NCI-H2029 treated with DMSO at 0.1 percent for 48 hours (cell line): Measurements from ENCODE around the gene DMXL1.
"Not testable (repeated sequence)": the region's sequence is repeated elsewhere in the genome, so short reads cannot be mapped to it uniquely, and the experiment has no call there.

ENCODE experiments used
- DNase-seq: peaks from one replicate; lab custom pipeline; 2025; lab: John Stamatoyannopoulos, UW

The DMXL1 gene

DNA sequence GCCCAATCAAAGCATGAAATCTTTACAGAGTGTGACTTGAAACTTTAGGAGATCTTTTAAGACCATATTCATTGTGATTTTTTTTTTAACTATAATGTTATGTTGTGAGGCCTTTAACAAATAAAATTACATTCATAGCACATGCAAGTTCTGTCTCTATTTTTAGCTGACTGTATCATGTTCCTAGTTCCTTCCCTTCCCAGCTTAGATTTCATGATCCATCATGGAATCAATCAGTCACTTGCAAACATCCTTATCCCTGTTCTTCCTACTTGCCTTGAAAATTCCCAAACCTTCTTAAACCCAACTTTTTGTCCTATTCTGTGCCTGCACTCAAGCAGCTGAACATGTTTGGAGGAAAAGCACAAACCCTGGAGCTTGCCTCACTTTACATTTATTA, 141.8 kb downstream of the DMXL1 start:
- no peak for DNase-seq

DNA sequence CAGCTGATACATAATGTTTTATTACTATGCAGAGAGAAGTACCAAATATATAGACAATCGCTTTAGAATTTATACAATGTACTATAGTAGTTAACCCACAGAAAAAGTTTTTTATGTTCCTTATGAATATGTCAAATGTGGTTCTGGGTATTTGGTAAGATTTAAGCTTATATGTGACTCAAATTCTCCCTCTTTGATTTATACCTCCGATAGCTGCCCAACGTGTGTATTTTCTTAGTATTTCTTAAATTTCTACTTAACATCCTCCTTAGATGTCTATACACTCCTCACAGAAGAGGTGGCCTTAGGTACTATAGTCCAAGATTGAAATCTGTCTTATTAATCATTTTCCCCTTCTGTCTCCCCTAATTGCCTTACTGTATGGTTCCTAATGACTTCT, 146.3 kb downstream of the DMXL1 start:
- no peak for DNase-seq

DNA sequence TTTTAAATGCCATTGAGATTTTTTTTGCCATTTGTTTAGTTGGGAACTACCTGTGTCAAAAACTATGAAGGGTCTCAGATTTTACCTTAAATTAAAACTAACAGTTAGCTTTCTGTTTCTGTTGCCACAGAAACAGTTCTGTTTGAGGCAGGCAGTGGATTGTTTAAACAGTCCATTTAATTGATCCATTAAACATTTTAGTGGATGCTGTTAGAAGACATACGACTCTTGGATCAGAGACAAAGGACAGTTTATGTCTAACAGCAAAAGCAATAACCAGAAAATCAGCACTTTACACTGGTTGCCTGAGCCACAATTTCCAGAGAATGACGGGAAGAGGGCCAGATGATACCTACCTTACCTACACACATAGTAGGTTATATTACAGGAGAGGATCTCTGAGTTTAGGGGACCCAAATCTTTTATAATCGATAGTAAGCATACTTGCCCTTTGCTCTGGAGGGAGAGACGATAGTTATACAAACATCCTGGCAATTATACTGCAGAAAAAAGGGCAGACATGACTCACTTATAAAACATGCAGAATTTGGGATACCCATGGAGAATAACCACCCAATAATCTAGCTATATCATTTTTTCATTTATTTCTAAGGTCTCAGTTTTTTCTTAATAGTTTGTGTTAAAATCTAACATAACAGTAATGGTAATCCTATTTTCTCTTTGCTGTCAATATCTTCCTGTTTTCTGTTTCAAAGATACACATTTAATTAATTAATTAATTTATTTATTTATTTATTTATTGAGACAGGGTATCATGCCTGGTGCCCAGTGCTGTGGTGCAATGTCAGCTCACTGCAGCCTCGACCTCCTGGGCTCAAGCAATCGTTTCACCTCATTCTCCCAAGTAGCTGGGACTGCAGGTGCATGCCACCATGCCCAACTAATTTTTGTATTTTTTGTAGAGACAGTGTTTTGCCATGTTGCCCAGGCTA, 148.2 kb downstream of the DMXL1 start:
- no peak for DNase-seq

DNA sequence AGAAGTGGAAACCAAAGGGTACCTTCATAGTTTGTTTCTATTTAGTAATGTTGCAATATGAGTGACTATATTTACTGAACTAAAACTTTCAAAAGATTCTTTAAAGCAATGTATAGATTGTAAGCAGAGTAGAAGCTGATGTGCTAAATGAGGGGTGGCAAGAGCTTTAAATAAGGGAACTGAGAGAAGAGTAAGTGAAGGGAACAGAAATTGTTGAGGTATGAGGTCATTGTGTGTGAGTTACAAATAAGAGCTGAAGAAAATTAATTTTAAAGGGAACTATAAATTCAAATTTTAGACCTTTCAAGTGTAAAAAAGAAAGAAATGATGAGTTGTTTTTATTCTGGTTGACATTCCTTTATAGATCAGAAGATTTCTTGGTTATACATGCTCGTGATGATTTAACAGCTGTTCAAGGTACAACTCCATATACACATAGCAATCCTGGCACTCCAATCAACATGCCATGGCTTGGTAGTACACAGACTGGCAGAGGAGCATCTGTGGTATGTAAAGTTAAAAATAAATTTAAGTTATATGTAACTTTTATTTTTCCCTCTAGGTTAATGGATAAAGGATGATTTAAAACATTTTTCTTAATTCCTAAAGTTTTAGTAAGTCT, 149.8 kb downstream of the DMXL1 start:
- DNase-seq, result no peak

- no peak for DNase-seq
These were observed 150.4 kb downstream of the DMXL1 start for GRCh38 chr5:119221330-119221729.

GRCh38 chr5:119229950-119230349, 159.1 kb downstream of the DMXL1 start:
- no peak for DNase-seq

- DNase-seq, result no peak
These were observed 167.6 kb downstream of the DMXL1 start for GRCh38 chr5:119238265-119239118.

- no peak for DNase-seq
These were observed 168.2 kb downstream of the DMXL1 start for GRCh38 chr5:119239119-119239417.

DNA sequence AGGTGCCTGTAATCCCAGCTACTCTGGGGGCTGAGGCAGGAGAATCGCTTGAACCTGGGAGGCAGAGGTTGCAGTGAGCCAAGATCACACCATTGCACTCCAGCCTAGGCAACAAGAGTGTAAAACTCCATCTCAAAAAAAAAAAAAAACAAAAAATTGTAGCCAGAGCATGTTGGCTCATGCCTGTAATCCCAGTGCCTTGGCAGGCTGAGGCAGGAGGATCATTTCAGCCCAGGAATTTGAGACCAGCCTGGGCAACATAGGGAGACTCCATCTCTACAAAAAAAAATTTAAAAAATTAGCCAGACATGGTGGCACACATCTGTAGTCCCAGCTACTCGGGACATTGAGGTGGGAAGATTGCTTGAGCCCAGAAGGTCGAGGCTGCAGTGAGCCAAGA, 168.9 kb downstream of the DMXL1 start:
- not testable (repeated sequence) for DNase-seq

GRCh38 chr5:119243888-119244287, 173.0 kb downstream of the DMXL1 start:
- no peak for DNase-seq

DNA sequence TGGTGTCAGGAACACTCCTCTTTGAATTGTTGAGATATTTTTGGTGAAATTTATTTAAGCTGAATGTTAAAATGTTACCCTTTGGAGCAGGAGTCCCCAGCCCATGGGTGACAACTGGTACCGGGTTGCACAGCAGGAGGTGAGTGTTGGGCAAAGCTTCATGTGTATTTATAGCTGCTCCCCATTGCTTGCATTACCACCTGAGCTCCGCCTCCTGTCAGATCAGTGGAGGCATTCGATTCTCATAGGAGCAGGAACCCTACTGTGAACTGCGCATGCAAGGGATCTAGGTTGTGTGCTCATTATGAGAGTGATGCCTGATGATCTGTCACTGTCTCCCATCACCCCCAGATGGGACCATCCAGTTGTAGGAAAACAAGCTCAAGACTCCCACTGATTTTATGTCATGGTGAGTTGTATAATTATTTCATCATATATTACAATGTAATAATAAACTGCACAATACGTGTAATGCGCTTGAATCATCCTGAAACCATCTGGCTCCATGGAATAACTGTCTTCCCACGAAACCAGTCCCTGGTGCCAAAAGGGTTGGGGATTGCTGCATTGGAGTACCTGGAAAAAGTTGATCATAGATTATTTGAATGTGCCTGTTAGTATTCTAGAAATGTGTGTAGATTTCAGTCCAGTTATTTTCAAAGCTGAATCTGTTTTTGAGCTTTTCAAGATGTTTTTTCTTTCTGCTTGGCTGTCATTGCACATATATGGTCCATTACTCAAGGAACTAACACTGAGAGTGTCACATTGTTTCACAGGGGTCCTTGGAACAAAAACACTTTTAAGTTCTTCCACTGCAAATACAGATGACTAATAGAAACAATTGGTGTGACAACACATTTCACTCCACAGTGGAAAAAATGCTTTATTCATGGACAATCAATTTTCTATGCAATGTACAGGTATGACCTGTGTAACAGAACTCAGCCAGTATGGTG, 180.3 kb downstream of the DMXL1 start:
- DNase-seq, result no peak

DNA sequence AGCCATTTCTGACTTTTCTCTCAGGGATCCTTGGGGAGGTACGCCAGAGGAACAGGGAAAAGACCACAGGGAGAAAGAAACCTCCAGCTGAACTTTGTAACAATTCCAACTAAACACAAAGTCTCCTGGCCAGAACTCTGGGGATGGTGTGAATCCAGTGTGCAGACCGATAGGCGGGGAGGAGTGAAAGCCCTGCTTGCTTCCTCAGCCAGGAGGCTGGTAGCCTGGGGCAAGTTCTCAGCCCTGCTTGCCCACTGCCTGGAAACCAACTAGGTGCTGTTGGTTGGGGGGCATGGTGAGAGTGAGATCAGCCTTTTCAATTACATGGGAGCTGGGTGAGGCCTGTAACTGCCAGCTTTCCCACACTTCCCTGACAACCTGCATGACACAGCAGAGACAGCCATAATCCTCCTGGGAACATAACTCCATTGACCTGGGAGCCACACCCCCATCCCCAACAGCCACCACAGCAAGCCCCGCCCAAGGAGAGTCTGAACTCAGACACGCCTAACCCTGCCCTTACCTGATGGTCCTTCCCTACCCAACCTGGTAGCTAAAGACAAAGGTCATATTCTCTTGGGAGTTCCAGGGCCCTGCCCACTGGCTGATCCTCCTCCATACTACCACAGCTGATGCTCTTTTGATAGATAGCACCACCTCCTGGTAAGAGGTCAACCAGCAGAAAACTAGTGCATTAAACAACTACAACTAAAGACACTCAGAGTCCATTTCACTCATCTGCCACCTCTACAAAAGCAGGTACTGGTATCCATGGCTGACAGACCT, 184.9 kb downstream of the DMXL1 start:
- DNase-seq, result no peak

- no peak for DNase-seq
These were observed 186.7 kb downstream of the DMXL1 start for GRCh38 chr5:119257613-119258012.

GRCh38 chr5:119263639-119264038, 192.8 kb downstream of the DMXL1 start:
- DNase-seq, result no peak

DNA sequence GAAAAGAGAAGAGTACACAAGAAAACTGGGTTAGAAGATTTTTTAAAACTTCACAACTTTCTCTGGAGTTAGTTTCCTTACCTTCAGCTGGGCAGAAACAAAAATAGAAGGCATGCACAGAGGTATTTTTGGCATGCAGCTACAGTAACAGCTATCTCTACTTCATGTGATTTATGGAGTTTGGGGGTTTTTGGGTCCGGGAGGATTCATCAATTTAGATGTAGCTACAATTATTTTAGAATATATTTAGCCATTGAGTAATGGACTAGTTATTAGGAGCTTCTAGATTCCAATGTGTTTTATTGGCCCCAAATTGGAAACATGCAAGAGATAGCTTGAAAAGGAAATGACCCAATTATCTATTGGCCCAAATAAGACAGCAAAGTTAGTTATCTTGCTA, 193.3 kb downstream of the DMXL1 start:
- no peak for DNase-seq

DNA sequence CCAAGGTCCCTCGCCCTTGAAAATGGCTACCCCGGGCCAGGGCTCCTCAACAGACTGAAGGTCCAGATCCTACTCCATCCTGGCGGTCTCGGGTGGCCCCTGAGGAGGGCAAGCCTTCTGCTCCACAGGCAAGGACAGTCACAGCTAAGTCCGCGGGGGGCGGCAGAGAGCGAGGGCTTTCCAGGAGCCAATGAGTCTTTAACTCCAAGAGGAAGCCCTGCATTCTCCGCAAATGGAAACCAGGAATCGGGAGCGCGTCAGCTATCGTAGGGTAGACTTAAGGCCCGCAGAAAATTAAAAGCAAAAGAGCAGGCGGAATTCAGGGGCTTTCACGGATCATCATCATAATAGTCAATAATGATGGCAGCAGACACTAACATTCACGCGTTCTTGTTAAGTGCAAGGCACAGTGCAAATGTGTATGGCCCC, 197.1 kb downstream of the DMXL1 start:
- peak; percentile 88 for DNase-seq

GRCh38 chr5:119268387-119269060, 197.6 kb downstream of the DMXL1 start:
- peak; percentile 73 for DNase-seq

GRCh38 chr5:119269061-119269944, 198.4 kb downstream of the DMXL1 start:
- DNase-seq, result peak; percentile 65

- DNase-seq, result no peak
These were observed 199.3 kb downstream of the DMXL1 start for GRCh38 chr5:119270121-119270565.
